Measurements from ENCODE around the gene ADORA2B. TPM values are rescaled to one million over a fixed set of nuclear protein-coding genes. Genes with fewer than 3 reads are reported as not detected.
"Not testable (repeated sequence)": the region's sequence is repeated elsewhere in the genome, so short reads cannot be mapped to it uniquely, and the experiment has no call there.

ADORA2B gene
- polyA plus RNA-seq (ENCODE audit: insufficient read length): 6.2 TPM

DNA sequence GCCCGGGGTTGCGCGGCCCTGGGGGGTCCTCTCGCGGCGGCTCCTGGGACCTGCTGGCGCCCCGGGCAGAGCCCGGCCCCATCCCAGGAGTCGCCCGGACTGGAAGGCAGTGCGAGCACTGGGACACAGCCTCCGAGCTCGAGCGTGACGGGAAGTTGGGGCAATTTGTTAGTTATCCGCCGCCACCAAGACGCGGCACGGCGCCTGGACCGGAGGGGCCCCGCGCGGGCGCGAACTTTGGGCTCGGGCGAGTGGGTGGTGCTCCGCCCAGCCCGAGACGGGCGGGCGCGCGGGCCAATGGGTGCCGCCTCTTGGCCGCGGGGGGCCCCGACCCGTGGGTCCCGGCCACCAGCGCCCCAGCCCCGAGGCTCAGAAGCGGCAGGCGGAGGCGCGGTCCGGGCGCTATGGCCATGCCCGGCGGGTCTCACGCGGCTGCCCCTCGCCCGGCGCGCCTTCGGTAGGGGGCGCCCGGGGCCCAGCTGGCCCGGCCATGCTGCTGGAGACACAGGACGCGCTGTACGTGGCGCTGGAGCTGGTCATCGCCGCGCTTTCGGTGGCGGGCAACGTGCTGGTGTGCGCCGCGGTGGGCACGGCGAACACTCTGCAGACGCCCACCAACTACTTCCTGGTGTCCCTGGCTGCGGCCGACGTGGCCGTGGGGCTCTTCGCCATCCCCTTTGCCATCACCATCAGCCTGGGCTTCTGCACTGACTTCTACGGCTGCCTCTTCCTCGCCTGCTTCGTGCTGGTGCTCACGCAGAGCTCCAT lies at the start of gene ADORA2B:
Gene ADORA2B, plus strand, starts transcription at position 372 of the 768 bp plus-strand sequence. Its CDS starts 119 bp downstream, at position 491.
- DNase-seq: peak; percentile 73

DNA sequence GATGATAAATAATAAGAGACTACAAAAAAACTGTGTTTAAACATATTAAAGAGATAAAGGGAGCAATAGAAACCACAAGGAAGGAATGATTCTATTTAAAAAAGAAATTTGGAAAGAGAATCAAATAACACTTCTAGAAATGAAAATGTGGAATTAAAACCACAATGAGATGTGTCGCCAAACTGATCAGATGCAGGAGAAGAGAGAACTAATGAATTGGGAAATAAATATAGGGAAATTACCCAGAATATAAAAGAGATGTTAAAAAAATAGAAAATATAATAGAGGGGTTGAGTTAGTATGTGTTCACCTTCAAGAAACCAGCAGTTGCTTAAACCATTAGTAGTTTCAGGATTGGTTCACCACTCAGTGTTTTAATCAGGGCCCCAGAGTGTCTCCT lies 48.7 kb upstream of the ADORA2B start:
- DNase-seq: no peak

GRCh38 chr17:15896834-15897233 lies 48.1 kb upstream of the ADORA2B start:
- no peak for DNase-seq

GRCh38 chr17:15899596-15899995 lies 45.3 kb upstream of the ADORA2B start:
- DNase-seq: not testable (repeated sequence)

DNA sequence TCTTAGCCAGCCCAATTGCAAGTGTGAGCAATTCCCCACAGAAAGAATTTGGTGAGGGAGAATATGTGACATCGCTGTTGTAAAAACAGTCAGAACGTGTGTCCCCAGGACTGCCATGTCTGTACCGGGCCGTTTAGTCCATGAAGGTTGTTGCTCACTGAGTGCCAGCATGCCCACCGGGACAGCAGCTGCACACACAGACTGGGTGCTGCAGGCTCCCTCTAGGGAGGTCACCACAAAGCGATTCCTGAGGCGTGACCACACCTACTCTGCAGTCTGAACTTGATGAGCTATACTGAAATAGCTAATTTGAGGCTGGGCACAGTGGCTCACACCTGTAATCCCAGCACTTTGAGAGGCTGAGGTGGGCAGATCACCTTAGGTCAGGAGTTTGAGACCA lies 44.1 kb upstream of the ADORA2B start:
- DNase-seq: no peak

DNA sequence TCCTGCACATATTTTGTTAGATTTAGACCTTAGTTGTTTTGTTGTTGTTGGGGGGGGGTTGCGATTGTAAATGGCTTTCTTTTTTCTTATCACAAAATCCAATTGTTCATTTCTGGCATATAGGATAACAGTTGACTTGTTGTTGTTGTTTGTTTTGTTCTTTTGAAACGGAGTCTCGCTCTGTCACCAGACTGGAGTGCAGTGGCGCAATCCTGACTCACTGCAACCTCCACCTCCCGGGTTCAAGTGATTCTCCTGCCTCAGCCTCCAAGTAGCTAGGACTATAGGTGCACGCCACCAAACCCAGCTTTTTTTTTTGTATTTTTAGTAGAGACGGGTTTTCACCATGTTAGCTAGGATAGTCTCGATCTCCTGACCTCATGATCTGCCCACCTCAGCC lies 39.7 kb upstream of the ADORA2B start:
- not testable (repeated sequence) for DNase-seq

- DNase-seq: no peak
Measured at GRCh38 chr17:15907290-15907689, 37.6 kb upstream of the ADORA2B start.

GRCh38 chr17:15908378-15908777 lies 36.6 kb upstream of the ADORA2B start:
- no peak for DNase-seq

DNA sequence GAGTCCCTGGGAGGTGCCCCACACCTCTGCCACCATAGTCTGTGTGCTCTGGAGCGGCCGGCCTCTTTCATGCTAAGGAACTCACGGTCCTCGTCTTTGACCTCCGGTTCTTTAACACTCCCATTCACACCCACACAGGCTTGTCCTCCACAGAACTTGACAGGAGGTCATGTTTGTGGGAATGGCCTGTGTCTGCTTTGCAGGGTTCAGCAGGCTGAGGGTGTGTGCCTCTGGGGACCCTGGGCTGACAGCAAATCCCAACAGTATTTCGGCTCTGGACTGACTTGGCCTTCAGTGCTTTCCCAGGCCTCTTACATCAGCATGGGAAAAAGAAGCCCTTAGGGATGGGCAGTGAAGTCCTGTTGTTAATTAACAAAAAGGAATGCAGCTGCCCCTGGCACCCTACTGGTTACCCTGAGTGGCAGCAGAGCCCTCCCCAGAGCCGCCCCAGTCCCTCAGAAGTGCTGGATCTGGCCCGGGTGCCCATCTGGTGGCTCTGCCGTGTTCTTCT lies 35.4 kb upstream of the ADORA2B start:
- no peak for DNase-seq

- no peak for DNase-seq
Measured at GRCh38 chr17:15910791-15911190, 34.1 kb upstream of the ADORA2B start.

DNA sequence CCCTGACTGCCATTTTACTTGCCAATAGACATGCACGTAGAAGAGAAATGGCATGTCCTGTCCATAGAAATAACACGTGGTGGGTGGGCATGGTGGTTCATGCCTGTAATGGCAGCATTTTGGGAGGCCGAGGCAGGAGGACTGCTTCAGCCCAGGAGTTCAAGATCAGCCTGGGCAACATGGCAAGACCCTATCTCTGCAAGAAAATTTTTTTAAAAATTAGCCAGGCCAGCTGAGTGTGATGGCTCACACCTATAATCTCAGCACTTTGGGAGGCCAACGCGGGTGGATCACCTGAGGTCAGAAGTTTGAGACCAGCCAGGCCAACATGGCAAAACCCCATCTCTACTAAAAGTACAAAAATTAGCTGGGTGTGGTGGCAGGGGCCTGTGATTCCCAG lies 33.2 kb upstream of the ADORA2B start:
- not testable (repeated sequence) for DNase-seq

- DNase-seq: no peak
Measured at GRCh38 chr17:15912416-15912955, 32.4 kb upstream of the ADORA2B start.

GRCh38 chr17:15913826-15914225 lies 31.1 kb upstream of the ADORA2B start:
- no peak for DNase-seq

DNA sequence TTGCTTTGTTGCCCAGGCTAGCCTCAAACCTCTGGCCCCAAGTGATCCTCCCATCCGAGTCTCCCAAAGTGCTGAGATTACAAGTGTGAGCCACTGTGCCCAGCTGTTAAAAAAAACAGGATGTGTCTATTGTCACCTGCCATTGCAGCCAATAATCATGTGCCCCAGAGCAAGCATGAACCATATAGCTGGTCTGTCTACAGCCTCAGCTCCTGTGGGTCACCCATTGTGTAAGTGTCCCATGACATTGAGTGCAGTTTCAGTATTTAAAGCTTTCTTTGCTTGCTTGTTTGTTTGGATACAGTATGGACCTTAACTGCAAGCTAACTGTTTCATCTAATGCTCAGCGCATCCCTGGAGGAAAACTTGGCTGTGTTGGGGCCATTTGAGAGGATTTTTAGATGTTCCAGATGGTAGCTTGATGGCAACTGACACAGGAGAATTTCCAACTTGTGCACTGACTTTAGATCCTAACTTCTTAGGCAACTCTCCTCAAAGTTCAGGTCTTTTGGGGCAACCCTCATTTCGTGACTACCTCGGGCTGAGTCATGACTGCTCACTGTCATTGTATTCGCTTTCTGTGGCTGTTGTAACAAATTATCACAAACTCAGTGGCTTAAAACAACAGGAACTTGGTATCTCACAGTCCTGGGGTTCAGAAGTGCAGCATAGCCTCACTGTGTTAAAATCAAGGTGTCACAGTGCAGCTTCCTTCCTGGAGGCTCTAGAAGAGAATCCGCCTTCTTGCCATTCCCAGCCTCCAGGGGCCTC lies 30.3 kb upstream of the ADORA2B start:
- DNase-seq: no peak

DNA sequence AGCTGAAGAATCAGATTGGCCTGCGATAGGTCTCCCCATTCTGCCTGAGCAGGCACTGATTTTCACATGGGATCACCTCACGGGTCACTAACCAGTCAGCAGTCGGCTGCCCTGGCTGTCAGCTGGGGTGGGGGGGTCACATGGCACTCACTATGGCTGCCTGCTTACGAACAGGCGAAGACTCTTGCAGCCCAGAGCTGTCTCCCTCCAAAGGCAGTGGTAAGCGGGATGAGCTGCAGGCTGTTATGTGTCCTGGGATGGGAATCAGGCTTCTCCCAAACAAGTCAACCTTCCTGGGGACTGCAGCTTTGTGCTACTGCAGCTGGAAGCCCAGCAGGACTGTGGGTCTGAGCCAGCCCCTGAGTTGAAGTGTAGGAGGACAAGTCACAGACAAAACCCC lies 29.0 kb upstream of the ADORA2B start:
- DNase-seq: no peak

GRCh38 chr17:15917021-15917437 lies 27.9 kb upstream of the ADORA2B start:
- DNase-seq: no peak

DNA sequence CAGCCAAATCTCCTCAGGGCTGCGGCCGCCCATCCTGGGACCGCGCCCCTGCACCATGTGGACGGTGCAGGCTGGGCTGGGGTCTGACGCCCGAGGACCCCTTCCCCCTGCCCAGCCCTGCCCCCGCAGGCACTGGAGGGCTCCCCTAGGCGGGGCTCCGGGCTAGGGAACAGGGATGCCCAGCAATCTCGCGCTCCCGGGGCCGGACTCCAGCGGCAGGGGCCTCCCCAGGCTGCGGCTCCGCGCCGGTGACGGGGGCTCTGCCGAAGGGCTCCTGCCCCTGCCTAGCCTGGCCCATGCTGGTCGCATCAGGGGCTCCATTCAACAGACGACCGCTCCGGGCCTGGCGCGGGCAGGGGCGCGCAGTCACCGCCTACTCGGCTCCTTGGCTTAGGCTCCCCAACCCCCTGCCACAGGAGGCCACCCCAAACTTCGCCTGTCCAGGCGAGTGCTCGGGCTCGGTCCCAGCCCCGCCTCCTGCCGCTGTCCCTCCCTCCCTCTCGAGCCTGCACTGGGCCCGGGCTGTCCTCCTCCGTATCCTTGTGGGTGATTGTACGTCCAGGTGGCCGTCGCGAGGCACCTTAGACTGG lies 27.4 kb upstream of the ADORA2B start:
- DNase-seq: no peak

- DNase-seq: no peak
Measured at GRCh38 chr17:15918261-15918660, 26.7 kb upstream of the ADORA2B start.

- no peak for DNase-seq
Measured at GRCh38 chr17:15918661-15919259, 26.2 kb upstream of the ADORA2B start.

DNA sequence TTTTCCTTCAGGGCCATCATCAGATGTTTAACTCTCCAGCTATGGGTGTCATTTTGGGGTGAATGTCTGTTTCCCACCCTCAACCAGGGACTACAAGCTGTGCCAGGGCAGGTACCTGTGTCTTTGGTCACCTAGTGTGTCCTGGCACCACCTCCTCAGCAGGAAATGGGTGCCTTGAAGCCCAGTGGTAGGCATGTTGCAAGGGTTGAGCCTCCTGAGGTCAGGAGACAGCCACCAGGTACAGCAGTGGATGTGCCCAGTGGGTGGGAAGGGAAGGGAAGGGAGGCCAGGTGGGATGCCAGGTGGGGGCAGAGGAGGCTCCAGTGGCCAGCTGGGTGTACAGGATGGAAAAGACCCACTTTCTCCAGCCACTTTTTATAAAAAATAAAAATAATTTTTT lies 25.5 kb upstream of the ADORA2B start:
- DNase-seq: no peak

DNA sequence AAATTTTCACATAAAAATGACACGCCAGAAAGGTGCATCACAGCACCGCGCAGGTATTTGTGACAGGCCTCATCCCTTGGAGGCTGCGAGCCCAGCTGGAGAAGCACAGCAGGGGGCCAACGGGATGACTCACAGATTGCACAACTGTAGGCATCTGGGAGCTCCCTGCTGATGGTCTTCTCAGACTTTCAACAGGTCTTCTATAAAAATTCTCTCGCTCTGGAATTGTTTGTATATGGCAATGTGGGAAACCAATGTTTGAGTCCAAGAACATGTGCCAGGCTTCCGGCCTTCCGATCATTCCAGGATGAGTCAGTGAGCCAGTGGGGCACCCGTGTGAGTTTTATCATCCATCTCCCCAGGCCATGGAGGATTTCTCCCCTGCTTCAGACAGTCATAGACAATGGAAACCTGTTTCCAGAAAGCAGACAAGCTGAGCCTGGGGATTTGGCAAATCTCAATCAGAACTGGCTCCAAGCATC lies 24.1 kb upstream of the ADORA2B start:
- no peak for DNase-seq

DNA sequence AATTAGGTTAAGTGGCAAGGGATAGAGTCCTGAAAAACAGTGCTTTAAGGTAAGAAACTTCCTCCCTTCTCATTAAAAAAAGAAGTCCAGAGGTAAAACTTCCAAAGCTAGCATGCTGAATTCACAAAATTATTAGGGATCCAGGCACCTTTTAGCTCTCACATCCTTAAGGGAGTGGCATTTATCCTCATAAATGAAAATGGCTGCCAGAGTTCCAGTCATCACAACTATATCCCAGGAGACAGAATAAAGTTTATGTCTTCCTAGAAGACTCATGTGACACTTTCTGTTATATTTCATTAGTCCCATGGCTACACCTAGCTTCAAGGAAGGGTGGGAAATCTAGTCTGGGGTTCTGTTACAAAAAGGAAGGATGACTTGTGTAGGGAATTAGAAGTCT lies 23.3 kb upstream of the ADORA2B start:
- DNase-seq: no peak
